HEK293 (cell line): ENCODE results near the gene NOC2L.
A peak's percentile ranks its signal among the peaks of the same experiment; 100 is the strongest.

ENCODE experiments used
- CTCF ChIA-PET: fragments of 350-600 bp; formaldehyde crosslinking; extraction: SDS; loops from one replicate; lab custom pipeline; 2021; ENCODE audit warnings: antibody characterized with exemption; lab: Yijun Ruan, JAX
- POLR2A ChIA-PET: fragments of 300-600 bp; formaldehyde crosslinking; extraction: SDS; loops from one replicate; lab custom pipeline; 2020; ENCODE audit warnings: antibody characterized with exemption, inconsistent platforms; lab: Yijun Ruan, JAX
- H3K27ac ChIP-seq: fragments of 200-500 bp; sonication (Bioruptor generic); 2 replicates; pipeline ENCODE4 v1.5.1; 2014; ENCODE audit warnings: low read depth, low read length, control low read depth, inconsistent platforms; ENCODE audit errors: extremely low read depth
- H3K36me3 ChIP-seq, 2 experiments: fragments of 200-500 bp in 1 of 2; sonication (Bioruptor generic) in 1 of 2; 1 replicate in 1 of 2; 2 replicates in 1 of 2; pipeline ENCODE4 v1.5.1; 2014 to 2017; ENCODE audit warnings: inconsistent platforms in 2 of 2, low read length in 2 of 2; ENCODE audit not compliant: control insufficient read depth in 2 of 2, insufficient read depth in 1 of 2
- H3K4me1 ChIP-seq: fragments of 200-500 bp; sonication (Bioruptor generic); 2 replicates; pipeline ENCODE4 v1.5.1; 2014; ENCODE audit warnings: mild to moderate bottlenecking, low read length, inconsistent platforms; ENCODE audit not compliant: control insufficient read depth, insufficient read depth
- H3K4me3 ChIP-seq: 2 replicates; pipeline ENCODE4 v1.5.1; 2011; ENCODE audit warnings: low read depth, mild to moderate bottlenecking, control low read depth, low read length, moderate library complexity
- H3K9me3 ChIP-seq: fragments of 200-500 bp; sonication (Bioruptor generic); 2 replicates; pipeline ENCODE4 v1.5.1; 2014; ENCODE audit warnings: low read depth, low read length, inconsistent platforms; ENCODE audit not compliant: control insufficient read depth, insufficient read depth
- GLIS1 ChIP-seq: fragments of 450-650 bp; formaldehyde crosslinking; IDR thresholded peaks from 2 replicates; pipeline ENCODE4 v1.5.1; 2016; ENCODE audit warnings: missing biosample characterization, missing genetic modification characterization
- GLIS2 ChIP-seq: fragments of 450-650 bp; formaldehyde crosslinking; IDR thresholded peaks from 2 replicates; pipeline ENCODE4 v1.5.1; 2016; ENCODE audit warnings: missing biosample characterization, missing genetic modification characterization
- KLF7 ChIP-seq: fragments of 450-650 bp; formaldehyde crosslinking; IDR thresholded peaks from 2 replicates; pipeline ENCODE4 v1.5.1; 2016; ENCODE audit warnings: missing biosample characterization, missing genetic modification characterization, borderline replicate concordance
- MYNN ChIP-seq: fragments of 450-650 bp; formaldehyde crosslinking; IDR thresholded peaks from 2 replicates; pipeline ENCODE4 v1.5.1; 2016; ENCODE audit warnings: missing biosample characterization, missing genetic modification characterization, borderline replicate concordance
- PRDM2 ChIP-seq: fragments of 450-650 bp; formaldehyde crosslinking; IDR thresholded peaks from 2 replicates; pipeline ENCODE4 v1.5.1; 2016; ENCODE audit warnings: missing biosample characterization, missing genetic modification characterization, borderline replicate concordance
- PRDM4 ChIP-seq: fragments of 450-650 bp; formaldehyde crosslinking; IDR thresholded peaks from 2 replicates; pipeline ENCODE4 v1.5.1; 2017; ENCODE audit warnings: missing biosample characterization, missing genetic modification characterization
- SP2 ChIP-seq: fragments of 450-650 bp; formaldehyde crosslinking; IDR thresholded peaks from 2 replicates; pipeline ENCODE4 v1.5.1; 2016; ENCODE audit warnings: missing biosample characterization, missing genetic modification characterization
- TRIM28 ChIP-seq: IDR thresholded peaks from 2 replicates; pipeline ENCODE4 v1.6.1; 2011; ENCODE audit warnings: low read length, control low read depth, borderline replicate concordance
- ZBTB10 ChIP-seq: fragments of 450-650 bp; formaldehyde crosslinking; IDR thresholded peaks from 2 replicates; pipeline ENCODE4 v1.5.1; 2016; ENCODE audit warnings: missing biosample characterization, missing genetic modification characterization
- ZBTB48 ChIP-seq: fragments of 450-650 bp; formaldehyde crosslinking; IDR thresholded peaks from 2 replicates; pipeline ENCODE4 v1.5.1; 2016; ENCODE audit warnings: missing biosample characterization, missing genetic modification characterization
- ZEB2 ChIP-seq: fragments of 450-650 bp; formaldehyde crosslinking; IDR thresholded peaks from 2 replicates; pipeline ENCODE4 v1.5.1; 2016; ENCODE audit warnings: missing biosample characterization, missing genetic modification characterization
- ZNF138 ChIP-seq: fragments of 450-650 bp; formaldehyde crosslinking; IDR thresholded peaks from 2 replicates; pipeline ENCODE4 v1.5.1; 2016; ENCODE audit warnings: missing biosample characterization, missing genetic modification characterization, borderline replicate concordance
- ZNF169 ChIP-seq: fragments of 450-650 bp; formaldehyde crosslinking; IDR thresholded peaks from 2 replicates; pipeline ENCODE4 v1.5.1; 2016; ENCODE audit warnings: missing biosample characterization, missing genetic modification characterization
- ZNF211 ChIP-seq: fragments of 450-650 bp; formaldehyde crosslinking; IDR thresholded peaks from 2 replicates; pipeline ENCODE4 v1.5.1; 2016; ENCODE audit warnings: low read depth, missing biosample characterization, missing genetic modification characterization
- ZNF350 ChIP-seq: fragments of 450-650 bp; formaldehyde crosslinking; IDR thresholded peaks from 2 replicates; pipeline ENCODE4 v1.5.0; 2017; ENCODE audit warnings: missing biosample characterization, mild to moderate bottlenecking, missing genetic modification characterization
- ZNF404 ChIP-seq: fragments of 450-650 bp; formaldehyde crosslinking; IDR thresholded peaks from 2 replicates; pipeline ENCODE4 v1.5.1; 2017; ENCODE audit warnings: missing biosample characterization, missing genetic modification characterization
- ZNF416 ChIP-seq: fragments of 450-650 bp; formaldehyde crosslinking; IDR thresholded peaks from 2 replicates; pipeline ENCODE4 v1.5.1; 2016; ENCODE audit warnings: missing biosample characterization, missing genetic modification characterization
- ZNF510 ChIP-seq: fragments of 450-650 bp; formaldehyde crosslinking; IDR thresholded peaks from 2 replicates; pipeline ENCODE4 v1.5.1; 2018; ENCODE audit warnings: mild to moderate bottlenecking, missing genetic modification characterization, missing biosample characterization; ENCODE audit not compliant: insufficient replicate concordance
- ZNF521 ChIP-seq: fragments of 450-650 bp; formaldehyde crosslinking; IDR thresholded peaks from 2 replicates; pipeline ENCODE4 v1.5.1; 2017; ENCODE audit warnings: missing biosample characterization, mild to moderate bottlenecking, missing genetic modification characterization
- ZNF548 ChIP-seq: fragments of 450-650 bp; formaldehyde crosslinking; IDR thresholded peaks from 2 replicates; pipeline ENCODE4 v1.5.1; 2016; ENCODE audit warnings: missing biosample characterization, missing genetic modification characterization
- ZNF621 ChIP-seq: fragments of 450-650 bp; formaldehyde crosslinking; IDR thresholded peaks from 2 replicates; pipeline ENCODE4 v1.5.1; 2017; ENCODE audit warnings: missing biosample characterization, missing genetic modification characterization
- ZNF660 ChIP-seq: fragments of 450-650 bp; IDR thresholded peaks from 2 replicates; pipeline ENCODE4 v1.5.1; 2018; ENCODE audit warnings: missing biosample characterization, mild to moderate bottlenecking, missing genetic modification characterization
- ZNF777 ChIP-seq: fragments of 450-650 bp; formaldehyde crosslinking; IDR thresholded peaks from 2 replicates; pipeline ENCODE4 v1.5.1; 2017; ENCODE audit warnings: missing biosample characterization, missing genetic modification characterization, borderline replicate concordance

Gene NOC2L

GRCh38 chr1:997993-998744 is 39.1 kb upstream of the NOC2L start (continued):
- TF ChIP-seq PRDM2 (tag by site-specific recombination) (no peak), ZNF777 (tag by site-specific recombination) (no peak), ZNF510 (tag by site-specific recombination) (no peak), ZNF404 (tag by site-specific recombination) (no peak), ZEB2 (tag by site-specific recombination) (peak; percentile 98), ZBTB48 (tag by site-specific recombination) (peak; percentile 63; the same call in 1 of the 2 replicates), ZNF350 (tag by site-specific recombination) (no peak), SP2 (tag by site-specific recombination) (peak; percentile 77), TRIM28 (no peak), ZNF621 (tag by site-specific recombination) (no peak), MYNN (tag by site-specific recombination) (no peak), ZNF169 (tag by site-specific recombination) (no peak), ZNF211 (tag by site-specific recombination) (no peak), ZNF416 (tag by site-specific recombination) (no peak), ZNF521 (tag by site-specific recombination) (no peak), ZNF548 (tag by site-specific recombination) (0 out of 2 replicates have a peak, but pooled peaks have one; percentile 33)

GRCh38 chr1:997713-997992 is 38.6 kb upstream of the NOC2L start:
- ChIA-PET CTCF (interaction anchor here (1.1 to 1.8 kb wide), 2 partner anchors 14 to 66 kb away, joined by 5 to 11 read pairs; no protein-coding TSS in a partner anchor), POLR2A (interaction anchor here (0.5 to 6.5 kb wide), 7 partner anchors 9 to 82 kb away, joined by 3 to 44 read pairs (median 5); partner anchors contain the start of genes AGRN and ISG15)
- H3K36me3 ChIP-seq: peaks cover 0 to 24% of the 10 kb centered on the region in 2 experiments; a peak in 2 of 3 replicates
- 0 out of 2 replicates have a peak, but pooled peaks cover 3% of the 10 kb centered on the region for H3K4me1 ChIP-seq
- TF ChIP-seq ZNF138 (tag by site-specific recombination) (no peak), GLIS2 (tag by site-specific recombination) (peak; percentile 98), ZBTB10 (peak; percentile 98), ZNF660 (tag by site-specific recombination) (no peak), PRDM4 (tag by site-specific recombination) (0 out of 2 replicates have a peak, but pooled peaks have one; percentile 5), KLF7 (tag by site-specific recombination) (0 out of 2 replicates have a peak, but pooled peaks have one; percentile 7), GLIS1 (peak; percentile 90; the same call in 1 of the 2 replicates)
- H3K4me3 ChIP-seq: peak overlapping the region; percentile 74
- peak overlapping the region; percentile 97 for H3K27ac ChIP-seq
- H3K9me3 ChIP-seq: no peaks in the 10 kb centered on the region
